Vagina (tissue), 2 donors: ENCODE data around the gene EXOC6B.

Experiments used
- CTCF ChIP-seq, 3 experiments: fragments of 450-650 bp in 2 of 3; fragments of 200-600 bp in 1 of 3; sonication (generic) in 1 of 3; IDR thresholded peaks; one replicate each; pipeline ENCODE4 v1.5.1; 2017 to 2019; ENCODE audit warnings: antibody characterized with exemption in 3 of 3, mild to moderate bottlenecking in 2 of 3, moderate library complexity in 2 of 3
- POLR2A ChIP-seq, 2 donors: fragments of 450-650 bp; IDR thresholded peaks; one replicate each; pipeline ENCODE4 v1.6.1; 2017; ENCODE audit warnings: antibody characterized with exemption in 2 of 2, mild to moderate bottlenecking in 2 of 2, moderate library complexity in 2 of 2

GRCh38 chr2:72137498-72138010, 688.3 kb downstream of the EXOC6B start:
- TF ChIP-seq POLR2A (IDR thresholded peaks at IDR 0.05) (no peak), CTCF (IDR thresholded peaks at IDR 0.05) (peak; percentile 45 to 77 (median 62))
